Esophagus squamous epithelium (tissue), 5 donors: ENCODE measurements around the gene MSANTD1. TPM values are rescaled to one million over a fixed set of nuclear protein-coding genes. Genes with fewer than 3 reads are reported as not detected.

ENCODE experiments used
- DNase-seq: peaks from one replicate; lab custom pipeline; 2025; lab: John Stamatoyannopoulos, UW
- H3K27ac ChIP-seq, 4 donors: fragments of 200-600 bp; sonication (generic); one replicate each; pipeline ENCODE4 v1.5.1; 2016 to 2019; ENCODE audit warnings: mild to moderate bottlenecking in 1 of 4
- H3K27me3 ChIP-seq, 4 donors: fragments of 200-600 bp; sonication (generic); 1 replicate in 3 of 4; 2 replicates in 1 of 4; pipeline versions ENCODE4 v1.5.1 to v1.6.0; 2017 to 2021; ENCODE audit warnings: antibody characterized with exemption in 1 of 4
- H3K36me3 ChIP-seq, 3 donors: fragments of 200-600 bp; sonication (generic); one replicate each; pipeline ENCODE4 v1.5.1; 2016 to 2019
- H3K4me1 ChIP-seq, 3 donors: fragments of 200-600 bp; sonication (generic); one replicate each; pipeline ENCODE4 v1.5.1; 2017 to 2019
- H3K4me3 ChIP-seq, 4 donors: fragments of 200-600 bp; sonication (generic); 1 replicate in 3 of 4; 2 replicates in 1 of 4; pipeline ENCODE4 v1.5.1; 2016 to 2019; ENCODE audit warnings: mild to moderate bottlenecking in 2 of 4, moderate library complexity in 1 of 4
- H3K9me3 ChIP-seq, 3 donors: fragments of 200-600 bp; sonication (generic); one replicate each; pipeline ENCODE4 v1.5.1; 2016 to 2019
- POLR2A ChIP-seq, 4 donors: fragments of 450-650 bp; IDR thresholded peaks; one replicate each; pipeline ENCODE4 v1.6.1; 2017; ENCODE audit warnings: antibody characterized with exemption in 4 of 4, mild to moderate bottlenecking in 4 of 4, moderate library complexity in 3 of 4
- WGBS, 2 donors: methylation state at CpG; one replicate each; pipeline ENCODE4 v1.1.5; 2018; 5-methylcytosine and 5-hydroxymethylcytosine counted together
- intact Hi-C: fragments of 100-400 bp; cut with DNase I; formaldehyde crosslinking; loops from one replicate; pipeline ENCODE4 v1.15.0; 2022
- total RNA-seq, 4 donors: library from RNA; depleted of rRNA; stranded (reverse); fragments of >200 nt; gene quantifications; one replicate each; pipeline ENCODE4 v1.1.0, GENCODE V29; 2016
- TF ChIP-seq, protein P1 (sequence below), 6 experiments: fragments of 450-650 bp in 4 of 6; fragments of 200-600 bp in 2 of 6; sonication (generic) in 2 of 6; IDR thresholded peaks; one replicate each; pipeline ENCODE4 v1.5.1; 2016 to 2019; ENCODE audit warnings: antibody characterized with exemption in 6 of 6, mild to moderate bottlenecking in 4 of 6, moderate library complexity in 4 of 6
- donor health status: DM: yes; HTN: yes; CAD: no.

MSANTD1 gene
- total RNA-seq, 4 donors from 2014 or later = 0.15 to 0.95 (median 0.18) TPM; not detected in 1

DNA sequence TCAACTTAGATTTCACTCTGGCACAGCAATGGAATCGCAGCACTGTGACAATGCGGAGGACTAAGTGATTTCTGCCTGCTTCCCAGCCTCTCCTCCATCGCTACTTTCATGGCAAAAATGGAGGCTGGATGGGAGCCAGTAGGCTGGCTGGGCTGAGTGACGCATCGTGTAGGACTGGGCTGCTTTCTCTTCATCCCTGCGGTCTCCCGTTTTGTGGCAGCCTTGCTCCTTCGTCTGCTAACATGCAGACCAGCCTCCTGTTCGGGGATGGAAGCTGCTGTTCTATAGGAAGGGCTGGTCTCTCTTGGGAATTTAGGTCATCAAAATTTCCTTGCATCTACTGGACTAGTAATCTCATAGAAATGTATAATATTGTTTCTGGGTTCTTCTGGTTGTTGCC lies 28.0 kb downstream of the MSANTD1 start:
- no peak overlapping the region for H3K27ac ChIP-seq
- WGBS, 2 donors = 66 to 81% methylated on average over 9 of the region's 9 CpGs
- H3K4me1 ChIP-seq = no peaks in the 10 kb centered on the region
- TF ChIP-seq POLR2A (IDR thresholded peaks at IDR 0.05) = no peak
- TF ChIP-seq, protein P1, sequence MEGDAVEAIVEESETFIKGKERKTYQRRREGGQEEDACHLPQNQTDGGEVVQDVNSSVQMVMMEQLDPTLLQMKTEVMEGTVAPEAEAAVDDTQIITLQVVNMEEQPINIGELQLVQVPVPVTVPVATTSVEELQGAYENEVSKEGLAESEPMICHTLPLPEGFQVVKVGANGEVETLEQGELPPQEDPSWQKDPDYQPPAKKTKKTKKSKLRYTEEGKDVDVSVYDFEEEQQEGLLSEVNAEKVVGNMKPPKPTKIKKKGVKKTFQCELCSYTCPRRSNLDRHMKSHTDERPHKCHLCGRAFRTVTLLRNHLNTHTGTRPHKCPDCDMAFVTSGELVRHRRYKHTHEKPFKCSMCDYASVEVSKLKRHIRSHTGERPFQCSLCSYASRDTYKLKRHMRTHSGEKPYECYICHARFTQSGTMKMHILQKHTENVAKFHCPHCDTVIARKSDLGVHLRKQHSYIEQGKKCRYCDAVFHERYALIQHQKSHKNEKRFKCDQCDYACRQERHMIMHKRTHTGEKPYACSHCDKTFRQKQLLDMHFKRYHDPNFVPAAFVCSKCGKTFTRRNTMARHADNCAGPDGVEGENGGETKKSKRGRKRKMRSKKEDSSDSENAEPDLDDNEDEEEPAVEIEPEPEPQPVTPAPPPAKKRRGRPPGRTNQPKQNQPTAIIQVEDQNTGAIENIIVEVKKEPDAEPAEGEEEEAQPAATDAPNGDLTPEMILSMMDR (IDR thresholded peaks at IDR 0.05) = no peak
- H3K27me3 ChIP-seq = no peaks in the 10 kb centered on the region
- DNase-seq = no peak
- no peaks in the 10 kb centered on the region for H3K9me3 ChIP-seq
- intact Hi-C loops = no loop called here
- no peak overlapping the region for H3K4me3 ChIP-seq
- H3K36me3 ChIP-seq = no peaks in the 10 kb centered on the region

DNA sequence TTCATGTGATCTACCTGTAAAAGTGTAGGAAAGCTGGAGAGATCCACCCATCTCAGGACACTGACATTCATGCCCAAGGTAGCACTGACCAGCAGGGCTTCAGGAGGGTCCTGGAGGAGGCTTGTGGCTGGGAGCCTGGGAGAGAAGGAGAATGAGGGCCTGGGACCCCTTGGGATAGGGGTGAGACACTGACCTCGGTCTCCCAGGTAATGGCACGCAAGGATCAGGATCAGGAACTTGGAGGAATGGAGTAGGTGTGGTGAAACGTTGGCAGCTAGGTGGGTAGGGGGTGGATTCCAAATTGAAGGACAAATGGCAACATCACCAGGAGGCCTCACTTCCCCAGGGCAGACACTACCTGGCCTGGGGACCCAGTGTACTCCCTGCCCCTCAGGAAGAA lies 31.5 kb downstream of the MSANTD1 start:
- Histone ChIP-seq H3K9me3 (no peaks in the 10 kb centered on the region), H3K27me3 (peaks cover 0 to 14% (median 0%) of the 10 kb centered on the region in 4 donors), H3K4me3 (no peak overlapping the region), H3K27ac (no peak overlapping the region), H3K4me1 (peaks cover 0 to 7% (median 0%) of the 10 kb centered on the region in 3 donors), H3K36me3 (no peaks in the 10 kb centered on the region)
- intact Hi-C loops = no loop called here
- 76 to 95% methylated on average over 3 of the region's 3 CpGs for WGBS, 2 donors
- DNase-seq = no peak
- no peak for TF ChIP-seq POLR2A (IDR thresholded peaks at IDR 0.05)
- TF ChIP-seq, protein P1 (IDR thresholded peaks at IDR 0.05) = no peak

DNA sequence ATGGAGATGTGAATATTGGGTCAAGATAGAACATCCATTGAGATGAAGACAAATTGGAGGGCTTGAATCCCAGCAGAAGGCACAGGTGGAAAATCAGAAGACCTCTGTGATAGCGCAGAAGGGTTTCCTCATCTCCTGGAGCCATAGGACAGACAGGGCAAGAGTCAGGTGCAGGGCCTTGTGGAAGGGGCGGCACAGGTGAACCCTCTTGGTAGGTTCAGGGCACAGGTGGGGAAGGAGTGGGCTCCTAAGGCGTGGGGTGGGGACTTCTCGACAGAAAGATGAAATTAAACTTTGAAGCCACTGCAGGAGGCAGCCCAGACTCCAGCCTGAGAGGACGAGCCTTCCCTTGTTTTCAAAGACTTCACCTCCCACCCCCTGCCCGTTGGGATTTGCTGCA lies 34.5 kb downstream of the MSANTD1 start:
- no peaks in the 10 kb centered on the region for H3K36me3 ChIP-seq
- no peak for DNase-seq
- H3K4me1 ChIP-seq = peaks cover 0 to 37% (median 20%) of the 10 kb centered on the region in 3 donors
- H3K27ac ChIP-seq = no peak overlapping the region
- no peaks in the 10 kb centered on the region for H3K9me3 ChIP-seq
- no peak overlapping the region for H3K4me3 ChIP-seq
- TF ChIP-seq, protein P1 (IDR thresholded peaks at IDR 0.05) = no peak
- TF ChIP-seq POLR2A (IDR thresholded peaks at IDR 0.05) = no peak
- intact Hi-C loops = no loop called here
- peaks cover 0 to 44% (median 0%) of the 10 kb centered on the region in 4 donors for H3K27me3 ChIP-seq
- 71 to 92% methylated on average over 3 to 6 of the region's 6 CpGs for WGBS, 2 donors

DNA sequence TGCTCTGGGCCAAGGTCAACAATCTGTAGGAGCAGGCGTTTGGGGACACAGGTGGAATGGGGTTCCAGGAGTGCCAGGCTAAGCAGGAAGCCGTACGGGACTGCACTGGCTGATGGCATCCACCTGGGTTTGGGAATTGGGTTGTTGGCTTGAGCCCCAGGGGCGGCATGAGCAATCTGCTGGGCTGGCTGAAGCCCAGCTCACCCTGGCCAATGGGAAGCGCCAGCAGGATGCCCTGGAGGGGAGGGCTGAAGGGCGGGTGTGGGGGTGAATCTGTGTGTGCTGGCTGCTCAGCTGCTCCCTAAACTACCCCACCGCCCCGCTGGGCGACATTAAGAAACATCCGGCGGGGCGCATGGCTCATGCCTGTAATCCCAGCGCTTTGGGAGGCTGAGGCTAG lies 35.0 kb downstream of the MSANTD1 start:
- Histone ChIP-seq H3K36me3 (no peaks in the 10 kb centered on the region), H3K9me3 (no peaks in the 10 kb centered on the region), H3K27me3 (peaks cover 0 to 47% (median 0%) of the 10 kb centered on the region in 4 donors), H3K4me1 (peaks cover 0 to 41% (median 20%) of the 10 kb centered on the region in 3 donors), H3K4me3 (no peak overlapping the region), H3K27ac (no peak overlapping the region)
- intact Hi-C loops = no loop called here
- TF ChIP-seq POLR2A (IDR thresholded peaks at IDR 0.05) = no peak
- WGBS, 2 donors = 29 to 72% methylated on average over 5 of the region's 13 CpGs
- no peak for DNase-seq

DNA sequence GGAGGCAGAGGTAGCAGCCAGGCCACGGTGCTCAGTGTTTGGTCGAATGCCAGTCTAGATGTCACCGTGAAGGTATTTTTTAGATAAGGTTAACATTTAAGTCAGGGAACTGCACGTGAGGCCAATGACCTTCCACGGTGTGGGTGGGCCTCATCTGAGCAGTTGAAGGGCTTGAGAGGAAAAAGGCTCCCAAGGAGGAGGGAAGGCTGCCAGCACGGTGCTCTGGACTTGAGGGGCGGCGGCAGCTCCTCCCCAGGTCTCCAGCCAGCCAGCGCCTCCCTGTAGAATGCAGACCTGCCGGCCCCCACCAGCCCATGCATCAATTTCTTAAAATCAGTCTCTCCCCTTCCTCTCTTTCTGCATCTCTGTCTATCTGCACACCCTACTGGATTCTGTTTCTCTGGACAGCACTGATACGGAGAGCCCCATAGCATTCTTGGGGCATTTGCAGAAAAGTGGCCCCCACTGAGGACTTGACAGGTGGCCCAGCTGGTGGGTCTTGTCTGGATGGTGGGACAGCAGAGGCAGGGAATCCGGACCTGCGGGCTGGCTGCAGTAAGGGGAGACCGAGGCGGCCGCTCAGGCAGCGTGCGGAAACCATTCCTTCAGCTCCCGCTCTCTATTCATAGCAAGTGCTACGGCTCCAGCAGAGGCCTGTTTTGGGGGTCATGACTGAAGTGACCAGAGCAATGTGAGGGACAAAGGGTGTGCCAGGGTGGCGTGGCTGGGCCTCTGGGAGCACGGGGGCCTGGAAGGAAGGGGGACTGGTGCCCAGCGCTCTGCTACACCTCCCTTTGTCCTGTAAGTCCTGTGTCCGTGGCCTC lies 36.0 kb downstream of the MSANTD1 start:
- Histone ChIP-seq H3K27me3 (peaks cover 0 to 47% (median 0%) of the 10 kb centered on the region in 4 donors), H3K4me1 (peaks cover 0 to 42% (median 20%) of the 10 kb centered on the region in 3 donors), H3K27ac (no peak overlapping the region), H3K4me3 (no peak overlapping the region), H3K9me3 (no peaks in the 10 kb centered on the region), H3K36me3 (no peaks in the 10 kb centered on the region)
- 81 to 83% methylated on average over 11 to 14 of the region's 24 CpGs for WGBS, 2 donors
- intact Hi-C loops = no loop called here
- DNase-seq = no peak
- TF ChIP-seq POLR2A (IDR thresholded peaks at IDR 0.05) = no peak
- TF ChIP-seq, protein P1 (IDR thresholded peaks at IDR 0.05) = no peak
